ENCODE measurements around the gene KCTD21. TPM values are rescaled to one million over a fixed set of nuclear protein-coding genes. Genes with fewer than 3 reads are reported as not detected.
A peak's percentile ranks its signal among the peaks of the same experiment; 100 is the strongest.

KCTD21 gene
- total and polyA plus RNA-seq, 8 donors = 8.4 to 12.0 (median 9.2) TPM

- no peak for TF ChIP-seq CTCF (IDR thresholded peaks at IDR 0.05)
- Histone ChIP-seq H3K27me3 (no peaks in the 10 kb centered on the region), H3K4me1 (peaks cover 9 to 55% of the 10 kb centered on the region in 2 donors), H3K4me3 (peak overlapping the region; percentile 87 to 96), H3K9me3 (no peaks in the 10 kb centered on the region), H3K27ac (no peak overlapping the region), H3K36me3 (no peaks in the 10 kb centered on the region)
- DNase-seq = no peak
- intact Hi-C loops (cut with DNase I) = no loop called here
- no peak for ATAC-seq
Measured at GRCh38 chr11:78189851-78190250, 1.4 kb upstream of the KCTD21 start.

- peak overlapping the region; percentile 87 to 96 for H3K4me3 ChIP-seq
- H3K27me3 ChIP-seq = no peaks in the 10 kb centered on the region
- no peaks in the 10 kb centered on the region for H3K36me3 ChIP-seq
- ATAC-seq = no peak
- TF ChIP-seq CTCF (IDR thresholded peaks at IDR 0.05) = no peak
- DNase-seq = peak in 1 of 4 donors; percentile 66
- H3K4me1 ChIP-seq = peaks cover 9 to 55% of the 10 kb centered on the region in 2 donors
- peak overlapping the region; percentile 63 to 83 for H3K27ac ChIP-seq
- intact Hi-C loops (cut with DNase I) = no loop called here
- H3K9me3 ChIP-seq = no peaks in the 10 kb centered on the region
Measured at GRCh38 chr11:78189174-78189724, 823 bp upstream of the KCTD21 start.

GRCh38 chr11:78187366-78188285 lies 800 bp downstream of the KCTD21 start:
- DNase-seq (peak in 1 of 4 donors; percentile 92), ATAC-seq (no peak)
- Histone ChIP-seq H3K36me3 (no peaks in the 10 kb centered on the region), H3K9me3 (no peaks in the 10 kb centered on the region), H3K27ac (peak overlapping the region; percentile 76 to 83), H3K4me1 (peaks cover 9 to 50% of the 10 kb centered on the region in 2 donors), H3K27me3 (no peaks in the 10 kb centered on the region), H3K4me3 (peak overlapping the region; percentile 87 to 96)
- intact Hi-C loops (cut with DNase I) = no loop called here
- no peak for TF ChIP-seq CTCF (IDR thresholded peaks at IDR 0.05)

GRCh38 chr11:78181185-78181584 lies 7.2 kb downstream of the KCTD21 start:
- no peak for TF ChIP-seq CTCF (IDR thresholded peaks at IDR 0.05)
- H3K4me1 ChIP-seq = peaks cover 0 to 16% of the 10 kb centered on the region in 2 donors
- peak overlapping the region in 1 of 2 donors; percentile 5 for H3K27ac ChIP-seq
- H3K36me3 ChIP-seq = peaks cover 0 to 10% of the 10 kb centered on the region in 2 donors
- no peak for ATAC-seq
- H3K9me3 ChIP-seq = no peaks in the 10 kb centered on the region
- H3K4me3 ChIP-seq = no peak overlapping the region
- intact Hi-C loops (cut with DNase I) = no loop called here
- no peaks in the 10 kb centered on the region for H3K27me3 ChIP-seq
- no peak for DNase-seq

GRCh38 chr11:78180751-78181150 lies 7.7 kb downstream of the KCTD21 start:
- Histone ChIP-seq H3K27me3 (no peaks in the 10 kb centered on the region), H3K9me3 (no peaks in the 10 kb centered on the region), H3K27ac (peak overlapping the region in 1 of 2 donors; percentile 5), H3K4me1 (peaks cover 0 to 12% of the 10 kb centered on the region in 2 donors), H3K36me3 (peaks cover 0 to 10% of the 10 kb centered on the region in 2 donors), H3K4me3 (no peak overlapping the region)
- intact Hi-C loops (cut with DNase I) = no loop called here
- ATAC-seq (no peak), DNase-seq (no peak)
- TF ChIP-seq CTCF (IDR thresholded peaks at IDR 0.05) = no peak
